NCI-H2171 treated with DMSO at 0.1 percent for 48 hours (cell line): Measurements from ENCODE around the gene ST6GAL1.
"Not testable (repeated sequence)": the region's sequence is repeated elsewhere in the genome, so short reads cannot be mapped to it uniquely, and the experiment has no call there.

Source experiments
- DNase-seq: peaks from one replicate; lab custom pipeline; 2025; lab: John Stamatoyannopoulos, UW

The ST6GAL1 gene

DNA sequence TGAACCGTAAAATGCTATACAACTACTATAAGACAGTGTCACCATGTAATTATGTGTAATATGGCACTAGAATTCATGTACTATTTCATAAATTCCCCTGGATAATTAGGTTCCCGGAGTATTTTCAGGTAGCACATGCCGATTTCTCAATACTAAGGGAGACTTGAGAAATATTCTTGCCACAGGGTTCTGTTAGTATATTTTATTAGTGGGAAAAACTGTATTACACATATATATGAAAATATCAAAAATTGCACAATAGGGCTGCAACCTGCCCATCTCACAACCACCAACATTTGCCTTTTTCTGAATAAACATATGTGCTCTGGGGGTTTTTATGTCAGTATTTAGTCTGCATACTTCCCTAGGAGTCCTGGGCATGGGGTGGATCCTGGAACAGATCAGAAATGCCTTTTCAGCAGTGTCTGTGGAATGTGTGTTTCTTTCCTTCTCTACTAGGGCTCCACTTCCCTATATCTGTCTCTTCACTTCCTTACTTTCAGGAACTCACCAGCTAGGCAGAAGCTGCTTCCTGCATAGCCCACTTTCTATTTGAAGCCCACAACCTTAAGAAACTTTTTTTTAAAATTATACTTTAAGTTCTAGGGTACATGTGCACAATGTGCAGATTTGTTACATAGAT, 121.5 kb downstream of the ST6GAL1 start:
- no peak for DNase-seq

GRCh38 chr3:187052427-187052826, 122.1 kb downstream of the ST6GAL1 start:
- DNase-seq = not testable (repeated sequence)

- DNase-seq = not testable (repeated sequence)
Observed at GRCh38 chr3:187054433-187054832, 124.1 kb downstream of the ST6GAL1 start.

- DNase-seq = not testable (repeated sequence)
Observed at GRCh38 chr3:187057803-187058202, 127.5 kb downstream of the ST6GAL1 start.

GRCh38 chr3:187061748-187062147, 131.4 kb downstream of the ST6GAL1 start:
- DNase-seq = no peak

GRCh38 chr3:187062526-187063177, 132.3 kb downstream of the ST6GAL1 start:
- no peak for DNase-seq

DNA sequence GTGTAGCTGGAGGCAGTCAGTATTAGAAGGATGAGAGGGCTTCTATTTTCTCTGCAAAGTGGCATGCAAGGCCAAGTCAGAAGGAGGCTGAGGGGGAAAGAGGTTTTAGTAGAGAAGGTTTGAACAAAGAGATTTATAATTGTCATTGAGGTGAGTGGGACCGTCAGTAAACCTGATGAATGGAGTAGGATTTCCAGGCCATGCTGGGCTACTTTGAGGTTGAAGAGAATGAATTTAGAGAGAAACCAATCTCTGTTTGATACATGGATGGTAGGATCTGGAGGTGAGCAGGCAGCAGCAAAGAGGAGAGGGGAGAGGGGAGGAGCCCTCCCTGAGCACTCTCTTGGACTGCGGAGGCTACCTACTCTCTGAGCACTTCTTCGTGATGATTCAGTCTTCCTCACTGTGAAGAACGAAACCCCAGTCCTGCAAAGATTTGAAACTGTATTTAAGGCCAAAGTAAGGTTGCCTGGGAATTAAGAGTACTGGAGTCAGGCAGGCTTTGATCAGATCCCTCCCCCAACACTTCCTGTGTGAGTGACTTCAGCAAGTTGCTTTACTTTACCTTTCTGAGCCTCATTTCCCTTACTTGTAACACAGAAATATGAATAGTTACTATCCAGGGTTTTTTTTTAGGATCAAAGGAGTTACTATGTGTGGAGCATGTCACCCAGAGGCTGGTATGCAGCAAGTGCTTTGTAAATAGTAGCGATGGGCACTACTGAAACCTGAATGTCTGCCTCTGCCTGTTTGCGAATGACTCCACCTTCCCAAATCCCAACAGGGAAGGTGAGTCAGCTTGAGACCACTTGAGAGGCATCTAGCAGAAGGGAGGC, 133.2 kb downstream of the ST6GAL1 start:
- DNase-seq = no peak

DNA sequence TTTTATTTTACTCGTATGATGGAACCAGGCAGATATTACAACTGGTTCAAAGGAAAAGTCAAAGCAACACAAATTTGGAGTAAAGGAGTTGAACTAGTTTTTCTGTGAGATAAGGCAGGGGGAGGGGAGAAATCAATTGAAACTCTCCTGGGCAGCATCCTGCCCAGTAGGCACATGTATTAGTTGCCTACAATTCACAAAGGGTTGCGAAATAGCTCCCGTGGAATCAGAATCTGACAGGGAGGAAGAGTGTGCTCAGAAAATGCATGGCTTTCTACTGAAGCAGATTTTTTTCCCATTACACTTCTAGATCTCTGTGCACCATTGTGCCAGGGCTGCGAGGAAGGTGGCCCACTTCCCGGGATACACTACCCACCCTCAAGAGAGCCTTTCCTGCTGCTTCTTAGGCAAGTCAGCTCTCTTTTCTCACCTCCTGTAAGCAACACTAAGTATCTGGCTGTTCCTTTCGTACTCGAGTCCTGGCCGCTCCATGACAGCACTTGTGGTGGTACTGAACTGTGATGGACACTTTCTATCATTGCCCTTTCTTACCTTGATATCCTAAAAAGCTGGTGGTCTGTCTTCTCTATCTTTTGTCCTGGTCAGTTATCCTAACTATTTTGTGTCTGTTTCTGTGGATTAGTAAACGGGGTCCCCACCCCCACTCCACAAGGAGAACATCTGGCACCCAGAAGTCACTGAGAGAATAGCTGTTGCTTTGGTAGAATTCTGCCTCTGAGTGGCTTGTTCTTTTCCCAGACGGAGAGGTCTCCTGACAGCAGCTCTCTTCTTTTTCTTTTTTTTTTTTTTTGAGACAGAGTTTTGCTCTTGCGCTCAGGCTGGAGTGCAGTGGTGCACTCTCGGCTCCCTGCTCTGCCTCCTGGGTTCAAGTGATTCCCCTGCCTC, 134.1 kb downstream of the ST6GAL1 start:
- DNase-seq = peak; percentile 21

- DNase-seq = peak; percentile 90
Observed at GRCh38 chr3:187066228-187066995, 136.1 kb downstream of the ST6GAL1 start.

GRCh38 chr3:187068787-187069186, 138.5 kb downstream of the ST6GAL1 start:
- DNase-seq = no peak

GRCh38 chr3:187069857-187070516, 139.7 kb downstream of the ST6GAL1 start:
- no peak for DNase-seq

GRCh38 chr3:187072102-187072501, 141.8 kb downstream of the ST6GAL1 start:
- peak; percentile 23 for DNase-seq

GRCh38 chr3:187072511-187072910, 142.2 kb downstream of the ST6GAL1 start:
- DNase-seq = no peak

DNA sequence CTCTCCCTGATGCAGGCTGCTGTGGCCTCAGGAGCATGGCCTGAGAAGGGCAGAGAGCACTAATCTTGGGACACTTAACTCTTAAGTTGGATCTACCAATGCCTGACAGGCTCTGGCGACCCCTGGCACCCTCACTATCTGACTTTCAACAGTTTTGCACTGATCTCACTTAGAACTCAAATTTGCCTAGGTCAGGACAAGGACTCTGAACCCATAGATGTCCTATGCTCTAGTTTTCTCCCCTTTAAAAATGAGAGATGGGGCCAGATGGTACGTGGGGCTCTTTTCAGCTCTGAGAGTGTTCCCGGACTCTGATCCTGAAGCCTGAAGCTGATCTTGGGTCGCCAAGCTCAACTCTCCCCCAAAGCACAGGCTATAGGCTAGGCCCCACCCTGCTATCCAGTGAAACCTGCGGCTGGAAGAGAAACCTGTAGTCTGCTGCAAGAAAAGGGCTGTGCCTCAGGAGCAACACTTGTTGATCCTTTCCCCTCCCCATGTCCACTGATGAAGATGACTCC, 143.3 kb downstream of the ST6GAL1 start:
- no peak for DNase-seq

DNA sequence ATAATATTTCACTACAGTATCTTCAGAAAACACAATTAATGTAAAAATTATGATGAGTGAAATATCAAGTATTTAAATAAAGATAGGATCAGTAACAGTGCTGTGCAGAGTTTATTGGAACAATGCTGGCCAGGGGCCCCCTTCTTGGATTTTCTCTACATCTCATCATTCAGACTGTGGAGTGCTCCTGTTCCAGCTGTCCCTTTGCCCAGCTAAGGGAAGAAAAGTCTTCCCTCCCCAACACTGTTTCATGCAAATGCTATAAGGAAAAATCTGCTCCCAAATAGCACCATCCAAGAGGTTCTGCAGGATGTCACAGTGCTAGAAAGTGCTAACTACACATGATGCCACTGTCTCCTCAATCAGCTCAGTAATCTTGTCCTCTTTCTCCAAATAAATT, 144.5 kb downstream of the ST6GAL1 start:
- DNase-seq = no peak

DNA sequence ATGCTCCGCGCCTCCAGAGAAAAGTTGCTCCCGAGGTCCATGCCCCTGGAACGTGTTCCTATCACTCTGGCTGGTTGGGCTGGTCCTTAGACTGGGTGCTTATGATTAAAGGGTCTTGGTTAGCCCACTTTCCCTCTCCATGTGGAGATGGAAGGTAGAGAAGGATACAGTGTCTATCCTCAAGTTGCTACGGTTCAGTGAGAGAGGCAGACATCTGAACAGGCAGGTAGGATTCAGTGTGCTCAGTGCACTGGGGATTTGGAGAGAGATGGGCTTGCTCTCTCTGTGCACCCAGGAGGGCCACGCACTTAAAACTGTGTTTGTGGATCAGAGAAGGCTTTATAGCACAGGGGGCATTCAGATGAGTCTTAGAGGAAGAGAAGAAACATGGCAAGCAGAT, 146.0 kb downstream of the ST6GAL1 start:
- DNase-seq = no peak

DNA sequence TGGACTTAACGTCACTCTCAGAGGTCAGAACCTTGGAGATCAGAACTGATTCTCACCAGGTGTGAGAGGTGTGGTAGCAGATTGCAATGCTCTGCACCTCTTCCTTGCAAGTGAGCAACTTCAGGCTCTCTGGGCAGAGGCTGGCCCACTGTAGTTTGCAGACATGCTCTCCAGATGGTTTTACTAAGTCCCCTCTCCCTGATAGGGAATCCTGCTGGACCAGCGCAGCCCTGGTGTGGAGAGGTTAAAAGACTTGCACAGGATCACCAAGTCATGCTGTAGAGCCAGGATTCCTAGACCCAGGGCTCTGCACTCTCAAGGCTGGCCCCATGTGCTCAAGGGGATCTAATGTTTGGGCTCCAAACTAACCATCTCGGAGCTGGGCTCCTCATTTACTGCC, 146.8 kb downstream of the ST6GAL1 start:
- no peak for DNase-seq

GRCh38 chr3:187077537-187077936, 147.2 kb downstream of the ST6GAL1 start:
- DNase-seq = no peak

GRCh38 chr3:187079090-187080022, 149.0 kb downstream of the ST6GAL1 start:
- DNase-seq = no peak
